ENCODE data around the gene ASCC3.

ASCC3 gene

GRCh38 chr6:100574836-100575235 lies 306.3 kb downstream of the ASCC3 start:
- DNase-seq (ENCODE audit: low spot score): no peak

- peak; percentile 7 for DNase-seq (ENCODE audit: low spot score)
Measured at GRCh38 chr6:100573166-100573565, 308.0 kb downstream of the ASCC3 start.

DNA sequence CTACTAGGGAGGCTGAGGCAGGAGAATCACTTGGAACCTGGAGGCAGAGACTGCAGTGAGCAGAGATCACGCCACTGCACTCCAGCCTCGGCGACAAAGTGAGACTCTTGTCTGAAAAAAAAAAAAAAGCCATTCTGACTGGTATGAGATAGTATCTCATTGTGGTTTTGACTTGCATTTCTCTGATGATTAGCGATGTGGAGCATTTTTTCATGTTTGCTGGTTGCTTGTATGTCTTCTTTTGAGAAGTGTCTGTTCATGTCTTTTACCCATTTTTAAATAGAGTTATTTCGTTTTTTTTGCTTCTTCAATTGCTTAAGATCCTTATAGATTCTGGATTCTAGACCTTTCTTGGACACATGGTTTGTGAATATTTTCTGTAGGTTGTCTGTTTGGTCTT lies 312.9 kb downstream of the ASCC3 start:
- no peak for DNase-seq (ENCODE audit: low spot score)

GRCh38 chr6:100566563-100566962 lies 314.6 kb downstream of the ASCC3 start:
- DNase-seq (ENCODE audit: low spot score): no peak

GRCh38 chr6:100565439-100566104 lies 315.6 kb downstream of the ASCC3 start:
- no peak for DNase-seq (ENCODE audit: low spot score)

DNA sequence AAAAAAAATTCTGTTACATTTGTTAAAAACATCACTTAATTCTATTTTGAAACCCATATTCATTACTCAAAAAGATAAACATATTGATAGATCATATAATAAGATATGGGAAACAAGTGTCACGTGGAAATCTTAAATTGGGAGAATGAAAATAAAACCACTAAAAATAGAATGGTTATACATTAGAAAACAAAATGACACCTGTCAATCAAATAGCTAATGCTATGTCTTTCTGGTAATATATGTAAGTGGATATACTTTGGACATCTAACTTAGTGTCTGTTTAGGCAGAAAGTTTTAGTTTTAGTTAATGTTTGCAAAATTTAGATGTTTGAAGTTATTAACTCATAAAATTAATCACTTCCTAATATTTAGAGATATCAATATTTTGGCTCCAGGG lies 321.3 kb downstream of the ASCC3 start:
- DNase-seq (ENCODE audit: low spot score): no peak

GRCh38 chr6:100554228-100554627 lies 326.9 kb downstream of the ASCC3 start:
- DNase-seq (ENCODE audit: low spot score): no peak

DNA sequence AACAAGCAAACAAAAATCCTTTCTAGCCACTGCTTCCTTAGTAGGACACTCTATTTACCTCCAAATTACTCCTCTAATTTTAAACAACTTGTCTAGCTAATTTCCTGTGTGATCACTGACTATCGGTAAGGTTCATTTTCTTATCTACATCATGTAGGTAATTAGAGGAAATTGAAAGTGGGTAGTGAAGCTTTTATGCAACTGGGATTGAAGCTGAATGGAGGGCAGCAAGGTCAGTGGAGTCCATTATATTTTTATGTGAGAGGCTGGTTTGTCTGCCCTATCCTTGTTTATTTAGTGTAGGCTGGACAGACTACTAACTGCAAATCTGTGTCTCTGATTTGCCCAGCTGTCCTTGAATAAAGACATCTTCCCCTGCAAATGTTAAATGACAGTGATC lies 327.9 kb downstream of the ASCC3 start:
- DNase-seq (ENCODE audit: low spot score): no peak

DNA sequence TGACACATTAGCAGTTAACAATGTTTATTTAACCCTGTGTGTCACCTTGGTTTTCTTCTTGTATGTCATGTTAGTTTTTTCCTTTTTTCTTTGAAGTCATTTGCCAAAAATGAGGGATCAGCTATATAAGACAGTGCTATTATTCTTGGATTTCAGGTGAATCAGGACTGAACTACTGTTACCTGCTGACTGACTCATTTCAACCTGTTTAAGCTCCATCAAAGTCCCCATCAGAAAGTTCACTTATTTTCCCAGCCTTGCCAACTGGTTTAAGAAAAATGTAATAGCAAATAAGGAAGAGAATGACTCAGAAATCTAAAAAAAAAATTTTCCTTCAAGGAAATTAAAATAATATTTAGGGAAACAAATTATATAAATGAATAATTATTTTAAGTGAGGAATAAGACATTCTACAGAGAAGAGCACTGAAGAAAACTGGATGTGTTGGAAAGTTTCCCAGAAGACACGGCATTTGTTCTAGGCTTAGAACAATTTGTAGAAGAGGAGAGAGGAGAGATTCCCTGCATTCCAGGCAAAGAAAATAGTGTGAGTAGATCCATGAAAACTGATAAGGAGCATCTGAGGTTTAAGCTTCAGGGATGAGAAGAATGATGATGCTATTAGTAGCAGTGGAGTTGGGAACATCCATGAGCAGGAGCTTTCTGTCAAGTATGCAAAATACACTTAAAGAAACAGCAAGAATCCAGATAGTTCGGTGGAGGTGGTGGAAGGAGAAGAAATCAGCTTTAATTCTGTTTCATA lies 331.5 kb downstream of the ASCC3 start:
- DNase-seq (ENCODE audit: low spot score): no peak

DNA sequence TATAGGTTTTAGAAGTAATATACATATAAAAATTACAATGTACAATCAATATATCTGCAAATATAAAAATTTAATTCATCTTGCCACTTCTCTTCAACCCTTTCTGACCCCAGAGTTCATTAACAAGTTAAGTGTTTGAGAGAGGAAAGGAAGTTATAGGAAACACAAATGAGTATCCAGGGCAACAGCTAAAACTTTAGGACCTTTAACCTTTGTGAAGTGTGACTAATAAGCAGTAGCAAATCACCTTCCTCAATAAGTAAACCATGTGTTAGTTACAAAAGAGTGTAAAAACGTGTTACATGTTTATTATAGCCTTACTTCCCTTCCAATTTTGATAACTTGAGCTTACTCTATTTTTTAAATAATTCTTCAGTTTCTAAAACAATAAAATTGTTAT lies 343.0 kb downstream of the ASCC3 start:
- no peak for DNase-seq (ENCODE audit: low spot score)

GRCh38 chr6:100518588-100518987 lies 362.5 kb downstream of the ASCC3 start:
- DNase-seq (ENCODE audit: low spot score): no peak

GRCh38 chr6:100517633-100518032 lies 363.5 kb downstream of the ASCC3 start:
- DNase-seq (ENCODE audit: low spot score): no peak

GRCh38 chr6:100517106-100517505 lies 364.0 kb downstream of the ASCC3 start:
- DNase-seq (ENCODE audit: low spot score): no peak

DNA sequence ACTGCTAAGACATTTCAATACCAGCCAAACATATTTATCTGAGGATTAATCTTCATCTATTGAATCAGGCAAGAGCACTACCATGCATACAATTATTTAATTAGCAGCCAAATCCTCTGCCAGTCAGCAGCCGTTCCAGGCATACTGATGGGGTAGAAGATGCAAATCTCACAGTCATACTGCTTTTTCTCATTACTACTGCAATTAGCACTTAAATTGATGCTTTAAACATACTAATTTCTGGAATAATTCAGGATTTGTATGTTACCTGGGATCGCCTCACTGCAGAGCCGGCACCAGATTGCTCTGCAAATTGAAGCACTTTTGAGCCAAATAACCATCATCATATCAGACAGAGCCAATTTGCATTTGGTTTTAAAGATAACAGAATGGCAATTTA lies 366.5 kb downstream of the ASCC3 start:
- no peak for DNase-seq (ENCODE audit: low spot score)

DNA sequence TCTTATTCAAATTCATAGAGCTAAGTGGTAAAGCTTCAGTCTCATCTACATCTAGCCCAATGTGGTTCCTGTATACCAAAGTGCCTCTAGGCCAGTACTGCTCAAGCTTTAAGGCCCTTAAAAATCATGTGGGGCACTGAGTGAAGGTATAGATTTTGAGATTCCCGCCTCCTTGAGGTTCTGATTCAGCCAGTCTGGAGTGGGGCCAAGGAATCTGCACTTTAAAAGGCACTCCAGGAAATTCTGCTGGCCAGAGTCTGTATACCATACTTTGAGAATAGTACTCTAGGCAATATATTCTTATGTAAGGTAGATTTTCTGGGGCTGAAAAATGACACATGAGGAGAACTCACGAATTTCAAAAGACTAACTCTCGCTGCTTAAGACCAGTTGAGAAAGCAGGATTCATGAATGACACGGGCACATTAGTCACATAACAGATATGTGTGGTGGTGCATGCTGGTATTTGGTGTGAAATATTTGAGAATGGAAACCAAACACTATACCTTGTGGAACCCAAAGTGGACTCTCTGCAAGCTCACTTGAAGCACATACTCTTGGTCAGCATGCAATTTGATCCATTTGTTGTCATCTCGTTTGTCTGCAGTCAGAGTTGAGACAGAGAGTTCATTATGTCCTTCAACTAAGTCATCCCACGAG lies 368.8 kb downstream of the ASCC3 start:
- DNase-seq (ENCODE audit: low spot score): no peak

GRCh38 chr6:100509101-100509500 lies 372.0 kb downstream of the ASCC3 start:
- no peak for DNase-seq (ENCODE audit: low spot score)

DNA sequence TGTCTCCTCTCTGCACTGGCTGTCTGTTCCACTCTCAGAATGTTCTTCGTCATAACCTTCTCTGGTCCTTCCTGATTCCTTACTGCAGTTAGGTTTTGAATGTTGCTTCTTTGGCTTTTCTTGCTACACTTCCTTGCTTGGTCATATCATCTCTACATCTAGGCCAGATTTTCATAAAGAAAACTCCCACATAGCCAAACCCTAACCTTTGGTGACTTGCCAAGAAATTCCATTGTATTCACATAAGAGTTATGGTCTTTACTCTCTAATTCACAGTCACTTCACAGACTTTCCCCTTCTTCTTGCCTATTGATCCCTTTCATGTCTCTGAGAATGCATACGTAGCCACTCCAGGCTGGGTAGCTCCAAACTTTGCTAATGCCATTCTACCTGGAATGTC lies 374.5 kb downstream of the ASCC3 start:
- DNase-seq (ENCODE audit: low spot score): no peak

- no peak for DNase-seq (ENCODE audit: low spot score)
Measured at GRCh38 chr6:100504786-100505737, 376.1 kb downstream of the ASCC3 start.

DNA sequence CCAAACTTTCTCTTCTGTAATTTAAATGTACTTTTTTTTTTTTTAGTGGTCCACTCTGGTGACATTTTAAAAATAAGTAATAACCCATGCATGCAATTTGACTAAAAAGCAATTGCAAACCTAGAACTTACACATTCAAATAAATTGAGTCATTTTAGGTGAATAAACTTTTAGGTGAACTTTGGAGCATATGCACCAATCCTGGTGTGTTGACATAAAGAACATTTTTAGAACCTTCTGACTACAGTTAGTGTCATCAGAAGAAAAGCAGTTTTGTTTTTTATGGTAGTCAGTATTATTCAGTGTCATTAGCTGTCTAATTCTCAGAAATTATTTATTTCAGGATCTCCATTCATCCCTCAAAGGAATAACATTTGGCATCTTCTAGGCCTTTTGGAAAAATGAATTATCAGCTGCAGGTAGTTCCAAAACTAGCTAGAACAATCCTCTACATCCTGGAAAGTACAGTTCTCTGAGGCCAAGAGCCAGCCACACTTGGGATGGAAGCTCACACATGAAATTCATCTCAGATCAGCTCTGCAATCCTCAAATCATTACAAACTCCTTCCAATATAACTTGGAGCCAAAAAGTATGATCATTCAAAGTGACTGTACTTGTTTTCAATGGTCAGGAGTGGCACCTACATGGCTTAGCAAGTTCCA lies 378.0 kb downstream of the ASCC3 start:
- DNase-seq (ENCODE audit: low spot score): no peak

- DNase-seq (ENCODE audit: low spot score): no peak
Measured at GRCh38 chr6:100493206-100493888, 387.8 kb downstream of the ASCC3 start.
